ENCODE results near the gene JUND. TPM values are rescaled to one million over a fixed set of nuclear protein-coding genes. Genes with fewer than 3 reads are reported as not detected.

The JUND gene
- total RNA-seq, 1 experiment from 2014 or later: 151 TPM

DNA sequence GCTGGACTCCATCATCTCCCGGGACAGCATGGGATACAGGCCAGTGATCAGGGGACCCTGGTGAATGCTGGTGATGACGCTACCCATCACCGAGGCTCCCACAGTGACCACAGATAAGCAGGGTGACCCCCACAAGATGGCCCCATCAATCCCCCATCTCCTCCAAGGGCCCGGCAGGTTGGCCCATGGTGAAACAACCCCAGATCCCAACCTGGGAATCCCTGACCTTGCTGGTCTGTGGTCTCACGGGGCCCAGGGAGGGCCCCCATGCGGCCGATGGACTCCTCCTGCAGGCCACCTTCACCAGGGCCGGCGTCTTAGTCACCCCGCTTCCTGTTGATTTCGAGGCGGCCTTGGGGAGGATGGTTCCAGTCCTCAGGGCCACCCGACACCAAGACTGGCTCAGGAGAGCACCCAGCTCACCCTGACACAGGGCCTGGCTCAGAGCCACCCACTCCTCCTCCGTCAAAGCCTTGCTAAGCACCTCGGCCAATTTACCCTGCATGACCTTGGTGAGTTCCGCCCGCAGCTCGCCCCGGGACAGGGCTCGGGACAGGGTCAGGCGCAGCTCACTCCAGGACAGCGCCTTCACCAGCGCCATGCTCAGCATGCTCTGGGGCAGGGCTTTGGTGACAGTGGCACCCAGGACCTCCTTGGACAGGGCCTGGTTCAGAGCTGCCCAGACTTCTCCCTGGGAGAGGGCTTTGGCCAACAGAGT lies 17.1 kb downstream of the JUND start:
- ATAC-seq: no peak
- CTCF ChIA-PET: no interaction called here

GRCh38 chr19:18263324-18264136 lies 17.9 kb downstream of the JUND start:
- no TSS peak for BruUV-seq (replicated peaks)
- H3K4me2 ChIP-seq (ENCODE audit: low read length): no peak overlapping the region
- no peaks in the 10 kb centered on the region for H3K9me2 ChIP-seq (replicated peaks; ENCODE audit: low read length)
- H2AFZ ChIP-seq (ENCODE audit: low read length): no peak overlapping the region
- POLR2A ChIA-PET (ENCODE audit: unreplicated experiment): no interaction called here
- no peak overlapping the region for H3K4me3 ChIP-seq (ENCODE audit: low read length)
- intact Hi-C loops (cut with micrococcal nuclease): no loop called here
- DNase-seq (no peak), ATAC-seq (no peak)
- no peak for TF ChIP-seq EZH2phosphoT487 (IDR thresholded peaks at IDR 0.05; ENCODE audit: borderline replicate concordance, low read length)
- no peak for TF ChIP-seq EZH2 (IDR thresholded peaks at IDR 0.05; ENCODE audit: low read length, unreplicated experiment)
- TF ChIP-seq CTCF (conservative IDR thresholded peaks at IDR 0.05; ENCODE audit: low read depth, low read length): no peak
- no peak overlapping the region for H3K27ac ChIP-seq (ENCODE audit: low read length)
- no peaks in the 10 kb centered on the region for H3K27me3 ChIP-seq (ENCODE audit: low read length)
- no peaks in the 10 kb centered on the region for H4K20me1 ChIP-seq (ENCODE audit: low read length)
- H3K4me1 ChIP-seq (ENCODE audit: insufficient read depth, low read length): no peaks in the 10 kb centered on the region
- H3K79me2 ChIP-seq (ENCODE audit: low read length): no peaks in the 10 kb centered on the region
- CTCF ChIA-PET: no interaction called here
- no peaks in the 10 kb centered on the region for H3K36me3 ChIP-seq (ENCODE audit: low read depth, low read length)
- H3F3A ChIP-seq (ENCODE audit: low read length, unreplicated experiment): no peaks in the 10 kb centered on the region
- no peak overlapping the region for H3K9ac ChIP-seq (ENCODE audit: low read length)
- no peaks in the 10 kb centered on the region for H3K9me3 ChIP-seq (ENCODE audit: low read length)

More for the DNA sequence above, 17.1 kb downstream of the JUND start:
- Histone ChIP-seq H4K20me1 (ENCODE audit: low read length) (no peaks in the 10 kb centered on the region), H3K9ac (ENCODE audit: low read length) (no peak overlapping the region), H3K4me3 (ENCODE audit: low read length) (no peak overlapping the region), H3K79me2 (ENCODE audit: low read length) (no peaks in the 10 kb centered on the region), H3K27ac (ENCODE audit: low read length) (no peak overlapping the region), H3K9me3 (ENCODE audit: low read length) (no peaks in the 10 kb centered on the region), H2AFZ (ENCODE audit: low read length) (no peak overlapping the region), H3F3A (ENCODE audit: low read length, unreplicated experiment) (no peaks in the 10 kb centered on the region), H3K36me3 (ENCODE audit: low read depth, low read length) (no peaks in the 10 kb centered on the region), H3K9me2 (replicated peaks; ENCODE audit: low read length) (no peaks in the 10 kb centered on the region), H3K4me1 (ENCODE audit: insufficient read depth, low read length) (no peaks in the 10 kb centered on the region), H3K4me2 (ENCODE audit: low read length) (no peak overlapping the region), H3K27me3 (ENCODE audit: low read length) (no peaks in the 10 kb centered on the region)
- TF ChIP-seq CTCF (conservative IDR thresholded peaks at IDR 0.05; ENCODE audit: low read depth, low read length) (no peak), EZH2phosphoT487 (IDR thresholded peaks at IDR 0.05; ENCODE audit: borderline replicate concordance, low read length) (no peak), EZH2 (IDR thresholded peaks at IDR 0.05; ENCODE audit: low read length, unreplicated experiment) (no peak)
- no peak for DNase-seq
- POLR2A ChIA-PET (ENCODE audit: unreplicated experiment): no interaction called here
- no TSS peak for BruUV-seq (replicated peaks)
- intact Hi-C loops (cut with micrococcal nuclease): no loop called here

DNA sequence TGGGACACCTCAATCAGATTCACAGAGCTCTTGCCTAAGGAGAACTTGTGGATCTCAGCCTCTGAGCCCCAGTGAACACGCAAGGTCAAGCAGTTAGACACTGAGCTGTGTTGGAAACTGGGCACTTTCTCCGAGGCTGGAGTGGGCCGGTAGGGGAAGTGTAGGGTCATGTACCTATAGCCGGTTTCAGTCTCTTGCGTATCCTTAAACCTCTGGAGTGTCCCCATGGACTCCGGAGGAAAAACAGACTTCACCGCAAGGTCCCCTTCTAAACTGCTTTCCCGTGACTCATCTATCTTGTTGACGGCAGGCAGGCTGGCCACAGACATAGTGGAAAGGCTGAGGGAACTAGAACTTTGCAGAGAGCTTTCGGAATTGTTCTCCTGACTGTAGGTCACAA lies 18.5 kb downstream of the JUND start:
- intact Hi-C loops (cut with micrococcal nuclease): no loop called here
- Histone ChIP-seq H3K4me2 (ENCODE audit: low read length) (no peak overlapping the region), H3K9ac (ENCODE audit: low read length) (no peak overlapping the region), H3K9me2 (replicated peaks; ENCODE audit: low read length) (no peaks in the 10 kb centered on the region), H3K4me1 (ENCODE audit: insufficient read depth, low read length) (no peaks in the 10 kb centered on the region), H3F3A (ENCODE audit: low read length, unreplicated experiment) (no peaks in the 10 kb centered on the region), H3K27ac (ENCODE audit: low read length) (no peak overlapping the region), H3K4me3 (ENCODE audit: low read length) (no peak overlapping the region), H3K9me3 (ENCODE audit: low read length) (no peaks in the 10 kb centered on the region), H3K27me3 (ENCODE audit: low read length) (no peaks in the 10 kb centered on the region), H4K20me1 (ENCODE audit: low read length) (no peaks in the 10 kb centered on the region), H3K79me2 (ENCODE audit: low read length) (no peaks in the 10 kb centered on the region), H3K36me3 (ENCODE audit: low read depth, low read length) (no peaks in the 10 kb centered on the region), H2AFZ (ENCODE audit: low read length) (no peak overlapping the region)
- no peak for ATAC-seq
- TF ChIP-seq EZH2 (IDR thresholded peaks at IDR 0.05; ENCODE audit: low read length, unreplicated experiment) (no peak), CTCF (conservative IDR thresholded peaks at IDR 0.05; ENCODE audit: low read depth, low read length) (no peak), EZH2phosphoT487 (IDR thresholded peaks at IDR 0.05; ENCODE audit: borderline replicate concordance, low read length) (no peak)
- BruUV-seq (replicated peaks): no TSS peak
- ChIA-PET CTCF (no interaction called here), POLR2A (ENCODE audit: unreplicated experiment) (no interaction called here)
- DNase-seq: no peak

All from PC-3 (cell line).